SK-N-SH (cell line): ENCODE results near the gene AFF1. TPM values are rescaled to one million over a fixed set of nuclear protein-coding genes. Genes with fewer than 3 reads are reported as not detected.

ENCODE experiments used
- CTCF ChIA-PET: fragments of 300-600, 350-600 bp; formaldehyde crosslinking; extraction: SDS; loops from one replicate; lab custom pipeline; 2021; lab: Yijun Ruan, JAX
- POLR2A ChIA-PET: fragments of 350-600 bp; sonication (Branson Sonifier 250); formaldehyde crosslinking; extraction: SDS; loops from one replicate; lab custom pipeline; 2020; ENCODE audit warnings: antibody characterized with exemption, inconsistent platforms; lab: Yijun Ruan, JAX
- DNase-seq: peaks from one replicate; pipeline ENCODE4 v3.0.0; 2012
- H2AFZ ChIP-seq: fragments of 200-600 bp; sonication (generic); 2 replicates; pipeline ENCODE4 v1.8.1; 2016; ENCODE audit warnings: antibody characterized with exemption, mild to moderate bottlenecking, low read depth
- H3F3A ChIP-seq: fragments of 200-600 bp; sonication (generic); replicated peaks from 2 replicates; pipeline ENCODE3; 2016; ENCODE audit warnings: antibody characterized with exemption, mild to moderate bottlenecking; ENCODE audit not compliant: insufficient read depth
- H3K27ac ChIP-seq, 2 experiments: fragments of 200-500 bp in 1 of 2; fragments of 200-600 bp in 1 of 2; sonication (Bioruptor generic) in 1 of 2; sonication (generic), shearing (Covaris generic) in 1 of 2; 2 replicates each; pipeline versions ENCODE4 v1.5.1 to v1.6.1; 2014 to 2016; ENCODE audit warnings: low read depth in 2 of 2, inconsistent platforms in 1 of 2, low read length in 1 of 2, mild to moderate bottlenecking in 1 of 2, mixed read lengths in 1 of 2
- H3K27me3 ChIP-seq: fragments of 200-600 bp; sonication (generic), shearing (Covaris generic); 2 replicates; pipeline ENCODE4 v1.6.1; 2016; ENCODE audit warnings: mixed run types; ENCODE audit not compliant: insufficient read depth
- H3K36me3 ChIP-seq, 2 experiments: fragments of 200-500 bp in 1 of 2; fragments of 200-600 bp in 1 of 2; sonication (Bioruptor generic) in 1 of 2; sonication (generic) in 1 of 2; replicated peaks in 1 of 2; 2 replicates each; pipeline versions ENCODE3 to v1.5.1; 2014 to 2016; ENCODE audit warnings: low read length in 1 of 2, mild to moderate bottlenecking in 1 of 2; ENCODE audit not compliant: insufficient read depth in 2 of 2, control insufficient read depth in 1 of 2
- H3K4me1 ChIP-seq, 2 experiments: fragments of 200-500 bp in 1 of 2; fragments of 200-600 bp in 1 of 2; sonication (Bioruptor generic) in 1 of 2; sonication (generic), shearing (Covaris generic) in 1 of 2; 2 replicates each; pipeline versions ENCODE4 v1.5.1 to v1.6.1; 2014 to 2016; ENCODE audit warnings: low read depth in 1 of 2, low read length in 1 of 2, mixed run types in 1 of 2; ENCODE audit not compliant: insufficient read depth in 2 of 2, control insufficient read depth in 1 of 2
- H3K4me2 ChIP-seq: fragments of 200-600 bp; sonication (generic), shearing (Covaris generic); 2 replicates; pipeline ENCODE4 v1.6.1; 2017; ENCODE audit warnings: mixed run types
- H3K4me3 ChIP-seq, 2 experiments: fragments of 200-500 bp in 1 of 2; fragments of 200-600 bp in 1 of 2; sonication (Bioruptor generic) in 1 of 2; sonication (generic), shearing (Covaris generic) in 1 of 2; 2 replicates each; pipeline versions ENCODE4 v1.5.1 to v1.8.1; 2014 to 2016; ENCODE audit warnings: low read depth in 2 of 2, inconsistent platforms in 1 of 2, low read length in 1 of 2, mild to moderate bottlenecking in 1 of 2, mixed read lengths in 1 of 2, moderate library complexity in 1 of 2
- H3K79me2 ChIP-seq: fragments of 200-600 bp; sonication (generic); 2 replicates; pipeline ENCODE4 v1.8.1; 2017; ENCODE audit warnings: mild to moderate bottlenecking; ENCODE audit not compliant: insufficient read depth
- H3K9ac ChIP-seq: fragments of 200-600 bp; sonication (generic); 2 replicates; pipeline ENCODE4 v1.6.1; 2017; ENCODE audit warnings: mixed run types
- H3K9me2 ChIP-seq: fragments of 200-600 bp; sonication (generic); 2 replicates; pipeline ENCODE4 v1.6.1; 2017; ENCODE audit warnings: mixed run types
- H3K9me3 ChIP-seq: fragments of 200-600 bp; sonication (generic); 2 replicates; pipeline ENCODE4 v1.6.1; 2017; ENCODE audit warnings: mixed run types, mild to moderate bottlenecking, moderate library complexity
- H4K20me1 ChIP-seq: fragments of 200-600 bp; sonication (generic); 2 replicates; pipeline ENCODE4 v1.6.1; 2017; ENCODE audit warnings: mild to moderate bottlenecking, mixed run types; ENCODE audit not compliant: insufficient read depth
- CHD2 ChIP-seq: fragments of 150-350 bp; IDR thresholded peaks from 2 replicates; pipeline ENCODE4 v1.6.1; 2018; ENCODE audit warnings: low read length; ENCODE audit not compliant: partially characterized antibody
- ELF1 ChIP-seq: IDR thresholded peaks from 2 replicates; pipeline ENCODE4 v1.4.0; 2012
- EP300 ChIP-seq, 2 experiments: IDR thresholded peaks; 2 replicates each; pipeline versions ENCODE4 v1.4.0 to v1.6.1; 2012; ENCODE audit warnings: borderline replicate concordance in 1 of 2, low read depth in 1 of 2, low read length in 1 of 2
- EZH2phosphoT487 ChIP-seq: fragments of 200-600 bp; sonication (generic); IDR thresholded peaks from 2 replicates; pipeline ENCODE4 v1.6.1; 2017; ENCODE audit warnings: low read depth, mixed run types, mild to moderate bottlenecking, antibody characterized with exemption, moderate library complexity, borderline replicate concordance
- FOXJ3 ChIP-seq: sonication (generic); formaldehyde crosslinking; IDR thresholded peaks from 2 replicates; pipeline ENCODE4 v1.5.1; 2020; ENCODE audit warnings: mild to moderate bottlenecking, missing genetic modification reagents
- GABPA ChIP-seq: IDR thresholded peaks from 2 replicates; pipeline ENCODE4 v1.4.0; 2012; ENCODE audit warnings: low read depth, mild to moderate bottlenecking
- GATA2 ChIP-seq: sonication (generic); formaldehyde crosslinking; IDR thresholded peaks from 2 replicates; pipeline ENCODE4 v1.5.0; 2020; ENCODE audit warnings: mild to moderate bottlenecking, missing genetic modification reagents
- JUND ChIP-seq: IDR thresholded peaks from 2 replicates; pipeline ENCODE4 v1.4.0; 2012
- MAX ChIP-seq: IDR thresholded peaks from 2 replicates; pipeline ENCODE4 v1.4.0; 2012; ENCODE audit warnings: low read depth
- MXI1 ChIP-seq: IDR thresholded peaks from 2 replicates; pipeline ENCODE4 v1.6.1; 2012; ENCODE audit warnings: mild to moderate bottlenecking, low read depth, low read length, improper control_type of control experiment
- NRF1 ChIP-seq: IDR thresholded peaks from 2 replicates; pipeline ENCODE4 v1.6.1; 2012; ENCODE audit warnings: low read depth, mild to moderate bottlenecking, low read length
- PBX3 ChIP-seq: IDR thresholded peaks from 2 replicates; pipeline ENCODE4; 2012
- RAD21 ChIP-seq: IDR thresholded peaks from 2 replicates; pipeline ENCODE4 v1.6.1; 2012; ENCODE audit warnings: mild to moderate bottlenecking, low read length
- RCOR1 ChIP-seq: fragments of 150-350 bp; IDR thresholded peaks from 2 replicates; pipeline ENCODE4 v1.6.1; 2017; ENCODE audit warnings: antibody characterized with exemption, low read length
- RFX5 ChIP-seq: IDR thresholded peaks from 2 replicates; pipeline ENCODE4 v1.6.1; 2012; ENCODE audit warnings: mild to moderate bottlenecking, improper control_type of control experiment, low read length
- RXRA ChIP-seq: IDR thresholded peaks from 2 replicates; pipeline ENCODE4 v1.4.0; 2012; ENCODE audit warnings: low read depth, mild to moderate bottlenecking, borderline replicate concordance
- SIN3A ChIP-seq: IDR thresholded peaks from 2 replicates; pipeline ENCODE4 v1.6.1; 2012; ENCODE audit warnings: low read depth, mild to moderate bottlenecking, low read length, moderate library complexity, borderline replicate concordance
- SMC3 ChIP-seq: IDR thresholded peaks from 2 replicates; pipeline ENCODE4 v1.6.1; 2012; ENCODE audit warnings: low read depth, low read length, improper control_type of control experiment
- TAF1 ChIP-seq: IDR thresholded peaks from 2 replicates; pipeline ENCODE4 v1.6.1; 2012; ENCODE audit warnings: low read depth, mild to moderate bottlenecking, low read length, moderate library complexity, borderline replicate concordance
- TEAD4 ChIP-seq: IDR thresholded peaks from 2 replicates; pipeline ENCODE4 v1.4.0; 2012; ENCODE audit warnings: mild to moderate bottlenecking, borderline replicate concordance; ENCODE audit not compliant: insufficient read depth
- USF1 ChIP-seq: IDR thresholded peaks from 2 replicates; pipeline ENCODE4 v1.4.0; 2012; ENCODE audit warnings: low read depth, borderline replicate concordance
- USF2 ChIP-seq: fragments of 150-350 bp; IDR thresholded peaks from 2 replicates; pipeline ENCODE4 v1.6.1; 2017; ENCODE audit warnings: antibody characterized with exemption, low read length, low read depth, borderline replicate concordance
- YY1 ChIP-seq: IDR thresholded peaks from 2 replicates; pipeline ENCODE4 v1.4.0; 2012; ENCODE audit warnings: low read depth, mild to moderate bottlenecking
- WGBS: methylation state at CpG from one replicate; pipeline ENCODE4 v1.1.6; 2017; ENCODE audit warnings: low lambda C conversion rate; 5-methylcytosine and 5-hydroxymethylcytosine counted together
- polyA plus RNA-seq, 3 experiments: library from polyadenylated mRNA; depleted of rRNA; stranded (reverse); fragments of >200 nt; gene quantifications; 2 replicates each; pipeline ENCODE4 v1.2.3, GENCODE V29; 2012

Gene AFF1
- polyA plus RNA-seq, 1 of the 3 experiments (the other 2 are of a cell fraction), result 2.7 TPM

GRCh38 chr4:87018753-87019152 lies 83.9 kb downstream of the AFF1 start (continued):
- TF ChIP-seq MXI1, result no peak

- H3K4me2 ChIP-seq, result no peak overlapping the region
- ChIA-PET POLR2A (no interaction called here), CTCF (no interaction called here)
- TF ChIP-seq TEAD4 (no peak), YY1 (no peak), GATA2 (CRISPR knock-in tag) (no peak), USF2 (no peak), FOXJ3 (no peak), SMC3 (no peak), TAF1 (no peak), EP300 (IDR thresholded peaks at IDR 0.05; ENCODE audit: borderline replicate concordance in 1 of 2, low read depth in 1 of 2, low read length in 1 of 2) (no peak), ELF1 (no peak), RAD21 (no peak), EZH2phosphoT487 (no peak), SIN3A (no peak), RCOR1 (no peak), RXRA (no peak), CHD2 (no peak)
- no peak for DNase-seq
- no peaks in the 10 kb centered on the region for H3K27me3 ChIP-seq
- no peaks in the 10 kb centered on the region for H3K9me2 ChIP-seq
- H3K36me3 ChIP-seq, result no peaks in the 10 kb centered on the region
- no peak overlapping the region for H3K9ac ChIP-seq
- peaks cover 5 to 18% of the 10 kb centered on the region in 2 experiments for H3K4me1 ChIP-seq
- H2AFZ ChIP-seq, result no peak overlapping the region
- H3K4me3 ChIP-seq, result no peak overlapping the region
- no peaks in the 10 kb centered on the region for H3K9me3 ChIP-seq
- H4K20me1 ChIP-seq, result no peaks in the 10 kb centered on the region; the same call in 1 of the 2 replicates
- WGBS, result 96% methylated on average over 4 of the region's 4 CpGs
- H3K27ac ChIP-seq, result no peak overlapping the region
- peaks cover 56% of the 10 kb centered on the region for H3K79me2 ChIP-seq
- no peaks in the 10 kb centered on the region for H3F3A ChIP-seq
Observed at GRCh38 chr4:87019246-87019791, 84.5 kb downstream of the AFF1 start.

GRCh38 chr4:87019898-87020297 lies 85.1 kb downstream of the AFF1 start:
- TF ChIP-seq RFX5, result no peak
- no peak for TF ChIP-seq JUND
- TF ChIP-seq MAX, result no peak
- TF ChIP-seq USF2, result no peak
- TF ChIP-seq ELF1, result no peak
- TF ChIP-seq TEAD4, result no peak
- no peak for TF ChIP-seq CHD2
- TF ChIP-seq PBX3, result no peak
- TF ChIP-seq GABPA, result no peak
- no peak for TF ChIP-seq RAD21
- TF ChIP-seq RCOR1, result no peak
- TF ChIP-seq USF1, result no peak
- no peak for TF ChIP-seq EP300 (IDR thresholded peaks at IDR 0.05; ENCODE audit: borderline replicate concordance in 1 of 2, low read depth in 1 of 2, low read length in 1 of 2)
- no peak for TF ChIP-seq FOXJ3
- no peak for TF ChIP-seq TAF1
- no peak for TF ChIP-seq NRF1
- Histone ChIP-seq H3K9ac (no peak overlapping the region), H3K36me3 (no peaks in the 10 kb centered on the region), H4K20me1 (no peaks in the 10 kb centered on the region; the same call in 1 of the 2 replicates), H3K4me3 (no peak overlapping the region), H3K27me3 (no peaks in the 10 kb centered on the region), H3K4me1 (peaks cover 2 to 12% of the 10 kb centered on the region in 2 experiments), H3K4me2 (no peak overlapping the region), H3K9me3 (no peaks in the 10 kb centered on the region), H3K79me2 (peaks cover 53% of the 10 kb centered on the region), H3K27ac (no peak overlapping the region), H2AFZ (no peak overlapping the region), H3F3A (no peaks in the 10 kb centered on the region), H3K9me2 (no peaks in the 10 kb centered on the region)
- no peak for DNase-seq
- ChIA-PET POLR2A (no interaction called here), CTCF (no interaction called here)
- 96% methylated on average over 2 of the region's 2 CpGs for WGBS
